A549 (cell line): ENCODE results near the gene ROBO1. TPM values are rescaled to one million over a fixed set of nuclear protein-coding genes. Genes with fewer than 3 reads are reported as not detected.

Experiments
- ATAC-seq, 2 experiments: fragments of 200-7000 bp in 1 of 2; fragments of >200 bp in 1 of 2; cut with Nextera tagmentation in 1 of 2; cut with Tn5 transposase in 1 of 2; 3 replicates each; pipeline versions ENCODE4 v1.8.0 to v1.9.1; 2018 to 2020; ENCODE audit warnings: mild to moderate bottlenecking in 1 of 2, moderate library complexity in 1 of 2
- CTCF ChIA-PET: fragments of 300-600 bp; sonication (Branson Sonifier 250); formaldehyde crosslinking; extraction: SDS; loops from one replicate; lab custom pipeline; 2021; ENCODE audit warnings: antibody characterized with exemption, inconsistent platforms; lab: Yijun Ruan, JAX
- POLR2A ChIA-PET: fragments of 350-600 bp; formaldehyde crosslinking; extraction: SDS; loops from one replicate; lab custom pipeline; 2021; ENCODE audit warnings: antibody characterized with exemption, inconsistent platforms; lab: Yijun Ruan, JAX
- DNase-seq, 2 experiments: peaks; one replicate each; pipeline versions ENCODE4 v3.0.0 to v3.0.0-alpha.2; 2011 to 2016; ENCODE audit warnings: low read depth in 1 of 2, low spot score in 1 of 2
- FAIRE-seq: peaks from 2 replicates; lab custom pipeline; 2011; peaks lifted over from hg19 to GRCh38; lab: Jason Lieb, UNC
- H3K27ac ChIP-seq, 2 experiments: fragments of >200 bp; sonication (Bioruptor Twin); formaldehyde crosslinking; 3 replicates each; pipeline ENCODE4 v1.5.1; 2016 to 2017
- H3K4me1 ChIP-seq: fragments of >200 bp; sonication (Bioruptor Twin); formaldehyde crosslinking; 3 replicates; pipeline ENCODE4 v1.6.1; 2016
- H3K4me2 ChIP-seq: fragments of >200 bp; sonication (Bioruptor Twin); formaldehyde crosslinking; 3 replicates; pipeline ENCODE4 v1.6.1; 2016
- H3K4me3 ChIP-seq: fragments of >200 bp; sonication (Bioruptor Twin); formaldehyde crosslinking; 3 replicates; pipeline ENCODE4 v1.5.1; 2016
- H3K9me3 ChIP-seq: fragments of >200 bp; sonication (Bioruptor Twin); formaldehyde crosslinking; 3 replicates; pipeline ENCODE4 v1.6.1; 2016
- CHD2 ChIP-seq: fragments of 150-350 bp; IDR thresholded peaks from 2 replicates; pipeline ENCODE4 v1.6.1; 2014; ENCODE audit warnings: low read length; ENCODE audit not compliant: partially characterized antibody
- EHF ChIP-seq: fragments of 250-450 bp; sonication (Bioruptor Pico); IDR thresholded peaks from 2 replicates; pipeline ENCODE4 v1.5.0; 2020; ENCODE audit warnings: mild to moderate bottlenecking
- EHMT2 ChIP-seq: fragments of 200-600 bp; sonication (generic); IDR thresholded peaks from 2 replicates; pipeline ENCODE4 v1.6.1; 2016; ENCODE audit warnings: antibody characterized with exemption, low read depth, mild to moderate bottlenecking, moderate library complexity
- EP300 ChIP-seq, 2 experiments: fragments of >200 bp; sonication (Bioruptor Twin); formaldehyde crosslinking; IDR thresholded peaks; 2 replicates in 1 of 2; 3 replicates in 1 of 2; pipeline ENCODE4 v1.6.1; 2016 to 2017
- FOSB ChIP-seq: fragments of 250-450 bp; sonication (Bioruptor Pico); IDR thresholded peaks from 2 replicates; pipeline ENCODE4 v1.5.0; 2020; ENCODE audit warnings: mild to moderate bottlenecking, moderate library complexity
- HOXB13 ChIP-seq: fragments of 250-450 bp; sonication (Bioruptor Pico); IDR thresholded peaks from 2 replicates; pipeline ENCODE4 v1.5.0; 2020; ENCODE audit warnings: low read depth, mild to moderate bottlenecking, moderate library complexity
- JUN ChIP-seq, 2 experiments: fragments of >200 bp; sonication (Bioruptor Twin); formaldehyde crosslinking; IDR thresholded peaks; 2 replicates in 1 of 2; 3 replicates in 1 of 2; pipeline ENCODE4 v1.6.1; 2016 to 2017
- MAZ ChIP-seq: fragments of 150-350 bp; IDR thresholded peaks from 2 replicates; pipeline ENCODE4 v1.6.1; 2014; ENCODE audit warnings: antibody characterized with exemption, low read depth, low read length, borderline replicate concordance
- NPAS2 ChIP-seq: fragments of 250-450 bp; sonication (Bioruptor Pico); IDR thresholded peaks from 2 replicates; pipeline ENCODE4 v1.8.0; 2022; ENCODE audit warnings: mild to moderate bottlenecking, moderate library complexity, borderline replicate concordance
- PHF8 ChIP-seq: fragments of 200-600 bp; sonication (generic); IDR thresholded peaks from 2 replicates; pipeline ENCODE4 v1.6.1; 2016; ENCODE audit warnings: low read depth, mild to moderate bottlenecking, antibody characterized with exemption, moderate library complexity, borderline replicate concordance
- POLR2AphosphoS2 ChIP-seq: conservative IDR thresholded peaks from 2 replicates; pipeline ENCODE4 v1.6.1; 2012; ENCODE audit warnings: low read length, improper control_type of control experiment, inconsistent platforms
- RARB ChIP-seq: fragments of 250-450 bp; sonication (Bioruptor Pico); IDR thresholded peaks from 2 replicates; pipeline ENCODE4 v1.8.0; 2021; ENCODE audit warnings: mild to moderate bottlenecking, moderate library complexity
- RFX5 ChIP-seq: fragments of 450-650 bp; IDR thresholded peaks from 2 replicates; pipeline ENCODE4 v1.7.1; 2014; ENCODE audit warnings: antibody characterized with exemption, mild to moderate bottlenecking, moderate library complexity
- SREBF2 ChIP-seq: fragments of 450-650 bp; IDR thresholded peaks from 2 replicates; pipeline ENCODE4 v1.6.1; 2014; ENCODE audit warnings: mild to moderate bottlenecking, moderate library complexity
- TFCP2L1 ChIP-seq: fragments of 250-450 bp; sonication (Bioruptor Pico); IDR thresholded peaks from 2 replicates; pipeline ENCODE4 v1.5.0; 2021; ENCODE audit warnings: mild to moderate bottlenecking
- TP53 ChIP-seq: fragments of 250-450 bp; sonication (Bioruptor Pico); IDR thresholded peaks from 2 replicates; pipeline ENCODE4 v1.5.0; 2021; ENCODE audit warnings: mild to moderate bottlenecking, moderate library complexity
- WGBS: methylation state at CpG from one replicate; pipeline ENCODE4 v1.1.6; 2017; ENCODE audit errors: missing lambda C conversion rate; 5-methylcytosine and 5-hydroxymethylcytosine counted together
- polyA plus RNA-seq, 4 experiments: library from polyadenylated mRNA; depleted of rRNA in 3 of 4; stranded (reverse); fragments of >200 nt; fragmentation: RNase III in 1 of 4; extraction: RNeasy Plus Mini Kit Qiagen cat#74134 plus additional on column Dnase treatment in 1 of 4; gene quantifications; 2 replicates in 3 of 4; 3 replicates in 1 of 4; pipeline ENCODE4 v1.2.3, GENCODE V29; 2011 to 2017
- TF ChIP-seq, protein P1 (sequence below): fragments of 150-350 bp; IDR thresholded peaks from 2 replicates; pipeline ENCODE4 v1.6.1; 2014; ENCODE audit warnings: low read depth, mild to moderate bottlenecking, low read length
- TF ChIP-seq, protein P2 (sequence below): IDR thresholded peaks from 2 replicates; pipeline ENCODE4 v1.6.1; 2012
- TF ChIP-seq, protein P3 (sequence below): fragments of 450-650 bp; IDR thresholded peaks from 2 replicates; pipeline ENCODE4 v1.6.1; 2014; ENCODE audit warnings: antibody characterized with exemption
- TF ChIP-seq, protein P4 (sequence below): fragments of >200 bp; sonication (Bioruptor Twin); formaldehyde crosslinking; IDR thresholded peaks from 3 replicates; pipeline ENCODE4 v1.6.1; 2016
- TF ChIP-seq, protein P5 (sequence below): IDR thresholded peaks from 2 replicates; pipeline ENCODE4 v1.6.1; 2012

The ROBO1 gene
- polyA plus RNA-seq, 2 of the 4 experiments (the other 2 are of a cell fraction), result 25.3 to 35.6 TPM

DNA sequence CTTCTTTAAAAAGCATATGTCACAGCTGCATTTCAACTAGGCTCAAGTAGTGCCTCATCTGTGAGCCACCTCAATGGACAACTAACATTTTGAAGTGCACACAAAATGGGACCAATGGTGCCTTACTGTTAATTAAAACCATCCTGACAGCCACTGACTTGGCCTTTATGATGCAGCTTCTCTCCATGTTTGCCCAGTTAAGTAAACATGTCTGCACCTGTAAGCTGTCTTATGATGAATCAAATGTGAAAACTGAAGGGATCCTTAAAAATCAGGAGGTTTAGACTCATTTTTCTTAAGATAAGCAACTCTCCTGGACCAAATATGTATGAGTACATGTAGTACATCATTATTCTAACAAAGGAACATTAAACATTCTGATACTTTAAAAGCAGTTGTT, 861.6 kb downstream of the ROBO1 start (continued):
- TF ChIP-seq, protein P1, sequence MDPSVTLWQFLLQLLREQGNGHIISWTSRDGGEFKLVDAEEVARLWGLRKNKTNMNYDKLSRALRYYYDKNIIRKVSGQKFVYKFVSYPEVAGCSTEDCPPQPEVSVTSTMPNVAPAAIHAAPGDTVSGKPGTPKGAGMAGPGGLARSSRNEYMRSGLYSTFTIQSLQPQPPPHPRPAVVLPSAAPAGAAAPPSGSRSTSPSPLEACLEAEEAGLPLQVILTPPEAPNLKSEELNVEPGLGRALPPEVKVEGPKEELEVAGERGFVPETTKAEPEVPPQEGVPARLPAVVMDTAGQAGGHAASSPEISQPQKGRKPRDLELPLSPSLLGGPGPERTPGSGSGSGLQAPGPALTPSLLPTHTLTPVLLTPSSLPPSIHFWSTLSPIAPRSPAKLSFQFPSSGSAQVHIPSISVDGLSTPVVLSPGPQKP, result no peak
- TF ChIP-seq MAZ (no peak), SREBF2 (no peak), TP53 (CRISPR knock-in tag) (no peak), JUN (IDR thresholded peaks at IDR 0.05) (no peak), FOSB (no peak), NPAS2 (no peak), RFX5 (no peak)
- TF ChIP-seq, protein P2, sequence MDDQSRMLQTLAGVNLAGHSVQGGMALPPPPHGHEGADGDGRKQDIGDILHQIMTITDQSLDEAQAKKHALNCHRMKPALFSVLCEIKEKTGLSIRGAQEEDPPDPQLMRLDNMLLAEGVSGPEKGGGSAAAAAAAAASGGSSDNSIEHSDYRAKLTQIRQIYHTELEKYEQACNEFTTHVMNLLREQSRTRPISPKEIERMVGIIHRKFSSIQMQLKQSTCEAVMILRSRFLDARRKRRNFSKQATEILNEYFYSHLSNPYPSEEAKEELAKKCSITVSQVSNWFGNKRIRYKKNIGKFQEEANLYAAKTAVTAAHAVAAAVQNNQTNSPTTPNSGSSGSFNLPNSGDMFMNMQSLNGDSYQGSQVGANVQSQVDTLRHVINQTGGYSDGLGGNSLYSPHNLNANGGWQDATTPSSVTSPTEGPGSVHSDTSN, result no peak

DNA sequence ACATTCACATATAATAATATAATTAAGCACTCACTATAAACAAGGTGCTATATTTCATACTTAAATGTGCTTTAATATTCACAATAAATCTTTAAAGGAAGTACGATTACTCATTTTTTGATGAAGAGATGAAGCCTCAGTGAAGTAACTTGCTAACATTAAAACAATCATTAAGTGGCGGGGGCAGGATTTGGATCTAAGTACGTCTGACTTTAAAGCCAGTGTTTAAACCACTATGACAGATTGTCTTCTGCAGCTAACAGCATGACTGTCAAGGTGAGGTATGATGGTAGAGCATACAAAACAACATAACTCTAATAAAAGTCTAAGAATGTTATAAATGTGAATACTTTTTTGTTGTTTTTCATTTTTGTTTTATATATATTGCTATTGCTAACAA, 862.1 kb downstream of the ROBO1 start:
- Histone ChIP-seq H3K4me2 (no peak overlapping the region), H3K4me1 (peaks cover 8% of the 10 kb centered on the region; the same call in 2 of the 3 replicates), H3K4me3 (no peak overlapping the region), H3K9me3 (no peaks in the 10 kb centered on the region), H3K27ac (no peak overlapping the region)
- ATAC-seq, result no peak
- FAIRE-seq, result no peak
- CTCF ChIA-PET, result interaction anchor here (1.1 kb wide), 1 partner anchor 103 kb away, joined by 3 read pairs; no protein-coding TSS in a partner anchor
- POLR2A ChIA-PET, result no interaction called here
- no peak for DNase-seq
- WGBS, result 55% methylated on average over 3 of the region's 3 CpGs
- no peak for TF ChIP-seq EP300 (IDR thresholded peaks at IDR 0.05)
- TF ChIP-seq, protein P3, sequence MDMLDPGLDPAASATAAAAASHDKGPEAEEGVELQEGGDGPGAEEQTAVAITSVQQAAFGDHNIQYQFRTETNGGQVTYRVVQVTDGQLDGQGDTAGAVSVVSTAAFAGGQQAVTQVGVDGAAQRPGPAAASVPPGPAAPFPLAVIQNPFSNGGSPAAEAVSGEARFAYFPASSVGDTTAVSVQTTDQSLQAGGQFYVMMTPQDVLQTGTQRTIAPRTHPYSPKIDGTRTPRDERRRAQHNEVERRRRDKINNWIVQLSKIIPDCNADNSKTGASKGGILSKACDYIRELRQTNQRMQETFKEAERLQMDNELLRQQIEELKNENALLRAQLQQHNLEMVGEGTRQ, result no peak
- no peak for TF ChIP-seq PHF8
- TF ChIP-seq TFCP2L1 (CRISPR knock-in tag), result no peak

DNA sequence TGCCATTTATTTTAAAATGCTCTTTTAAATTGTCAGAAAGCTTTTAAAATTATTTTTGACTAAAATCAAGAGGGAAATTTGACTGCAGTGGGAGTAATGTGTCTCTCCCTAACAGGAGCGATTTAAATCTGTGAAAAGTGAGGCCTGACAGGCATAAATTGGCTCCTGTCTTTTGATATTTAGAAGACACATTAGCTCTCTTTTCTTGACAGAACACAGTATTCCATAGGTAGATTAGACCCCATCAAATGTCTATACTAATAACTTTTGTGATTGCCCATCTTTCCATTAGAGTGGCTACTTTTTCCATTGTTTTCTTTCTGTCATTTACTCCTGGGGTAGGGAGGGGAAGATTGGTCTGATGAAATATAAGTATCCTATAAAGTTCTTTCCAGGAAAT, 866.3 kb downstream of the ROBO1 start:
- 58% methylated on average over 1 of the region's 1 CpG for WGBS
- FAIRE-seq, result no peak
- Histone ChIP-seq H3K4me2 (no peak overlapping the region), H3K4me3 (no peak overlapping the region), H3K9me3 (no peaks in the 10 kb centered on the region), H3K4me1 (peaks cover 5% of the 10 kb centered on the region; the same call in 2 of the 3 replicates), H3K27ac (no peak overlapping the region)
- TF ChIP-seq, protein P4, sequence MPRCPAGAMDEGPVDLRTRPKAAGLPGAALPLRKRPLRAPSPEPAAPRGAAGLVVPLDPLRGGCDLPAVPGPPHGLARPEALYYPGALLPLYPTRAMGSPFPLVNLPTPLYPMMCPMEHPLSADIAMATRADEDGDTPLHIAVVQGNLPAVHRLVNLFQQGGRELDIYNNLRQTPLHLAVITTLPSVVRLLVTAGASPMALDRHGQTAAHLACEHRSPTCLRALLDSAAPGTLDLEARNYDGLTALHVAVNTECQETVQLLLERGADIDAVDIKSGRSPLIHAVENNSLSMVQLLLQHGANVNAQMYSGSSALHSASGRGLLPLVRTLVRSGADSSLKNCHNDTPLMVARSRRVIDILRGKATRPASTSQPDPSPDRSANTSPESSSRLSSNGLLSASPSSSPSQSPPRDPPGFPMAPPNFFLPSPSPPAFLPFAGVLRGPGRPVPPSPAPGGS, result no peak
- TF ChIP-seq EHF (no peak), CHD2 (no peak), POLR2AphosphoS2 (no peak), RARB (CRISPR knock-in tag) (no peak), HOXB13 (CRISPR knock-in tag) (no peak), EHMT2 (no peak), EP300 (IDR thresholded peaks at IDR 0.05) (no peak), TFCP2L1 (CRISPR knock-in tag) (no peak), FOSB (no peak)
- TF ChIP-seq, protein P5, sequence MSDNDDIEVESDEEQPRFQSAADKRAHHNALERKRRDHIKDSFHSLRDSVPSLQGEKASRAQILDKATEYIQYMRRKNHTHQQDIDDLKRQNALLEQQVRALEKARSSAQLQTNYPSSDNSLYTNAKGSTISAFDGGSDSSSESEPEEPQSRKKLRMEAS, result no peak
- ChIA-PET POLR2A (no interaction called here), CTCF (interaction anchor here (0.8 kb wide), 1 partner anchor 73 kb away, joined by 3 read pairs; no protein-coding TSS in a partner anchor)
- ATAC-seq, result no peak
- DNase-seq, result no peak
